ENCODE data around the gene CYP26B1. TPM values are rescaled to one million over a fixed set of nuclear protein-coding genes. Genes with fewer than 3 reads are reported as not detected.
A peak's percentile ranks its signal among the peaks of the same experiment; 100 is the strongest.

CYP26B1 gene
- total RNA-seq, 1 donor from 2014 or later, result not detected

DNA sequence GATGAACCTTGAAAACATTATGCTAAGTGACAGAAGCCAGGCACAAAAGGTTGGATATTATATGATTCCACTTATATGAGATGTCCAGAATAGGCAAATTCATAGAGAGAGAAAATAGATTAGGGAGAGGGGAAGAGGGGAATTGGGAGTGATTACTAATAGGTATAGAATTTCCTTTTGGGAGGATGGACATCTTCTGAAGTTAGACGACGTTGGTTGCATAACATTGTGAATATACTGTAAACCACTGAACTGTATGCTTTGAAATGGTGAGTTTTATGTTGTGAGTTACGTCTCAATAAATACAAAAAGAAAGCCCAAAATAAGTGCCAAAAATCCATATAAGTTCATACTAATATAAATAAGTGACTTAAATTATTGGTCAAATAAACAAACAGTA, 18.6 kb upstream of the CYP26B1 start:
- no peak overlapping the region for H3K4me3 Mint-ChIP-seq
- intact Hi-C loops (cut with micrococcal nuclease), result no loop called here
- no peaks in the 10 kb centered on the region for H3K9me3 Mint-ChIP-seq
- DNase-seq, result no peak
- H3K27ac Mint-ChIP-seq, result no peak overlapping the region
- H3K27me3 Mint-ChIP-seq, result peaks cover 13% of the 10 kb centered on the region
- no peaks in the 10 kb centered on the region for H3K36me3 Mint-ChIP-seq (ENCODE audit: low read depth)
- no peaks in the 10 kb centered on the region for H3K4me1 Mint-ChIP-seq

DNA sequence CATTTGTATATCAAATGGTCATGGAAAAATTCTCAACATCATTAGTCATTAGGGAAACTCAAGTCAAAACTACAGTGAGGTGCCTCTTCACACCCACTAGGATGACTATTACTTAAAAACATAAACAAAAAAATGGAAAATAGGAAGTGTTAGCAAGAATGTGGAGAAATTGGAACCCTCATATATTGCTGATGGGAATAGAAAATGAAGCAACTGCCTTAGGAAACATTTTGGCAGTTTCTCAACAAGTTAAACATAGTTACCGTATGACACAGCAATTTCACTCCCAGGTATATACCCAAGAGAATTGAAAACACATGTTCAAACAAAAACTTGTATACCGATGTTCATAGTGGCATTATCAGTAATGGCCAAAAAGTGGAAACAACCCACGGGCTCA, 18.1 kb upstream of the CYP26B1 start:
- DNase-seq, result no peak
- Mint-ChIP-seq H3K9me3 (no peaks in the 10 kb centered on the region), H3K36me3 (ENCODE audit: low read depth) (no peaks in the 10 kb centered on the region), H3K27me3 (peaks cover 13% of the 10 kb centered on the region), H3K4me3 (no peak overlapping the region), H3K27ac (no peak overlapping the region), H3K4me1 (no peaks in the 10 kb centered on the region)
- intact Hi-C loops (cut with micrococcal nuclease), result no loop called here

DNA sequence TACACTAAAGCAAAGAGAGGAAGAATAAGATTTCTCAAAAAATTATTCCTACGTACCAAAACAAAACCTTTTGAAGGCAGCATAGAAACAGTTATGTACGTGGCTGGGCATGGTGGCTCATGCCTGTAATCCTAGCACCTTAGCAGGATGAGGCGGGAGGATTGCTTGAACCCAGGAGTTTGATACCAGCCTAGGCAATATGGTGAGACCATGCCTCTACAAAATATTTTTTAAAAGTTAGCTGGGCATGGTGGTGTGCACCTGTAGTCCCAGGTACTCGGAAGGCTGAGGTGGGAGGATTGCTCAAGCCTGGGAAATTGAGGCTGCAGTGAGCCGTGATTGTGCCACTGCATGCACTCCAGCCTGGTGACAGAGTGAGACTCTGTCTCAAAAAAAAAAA, 14.9 kb upstream of the CYP26B1 start:
- Mint-ChIP-seq H3K4me3 (no peak overlapping the region), H3K36me3 (ENCODE audit: low read depth) (no peaks in the 10 kb centered on the region)
- intact Hi-C loops (cut with micrococcal nuclease), result no loop called here

DNA sequence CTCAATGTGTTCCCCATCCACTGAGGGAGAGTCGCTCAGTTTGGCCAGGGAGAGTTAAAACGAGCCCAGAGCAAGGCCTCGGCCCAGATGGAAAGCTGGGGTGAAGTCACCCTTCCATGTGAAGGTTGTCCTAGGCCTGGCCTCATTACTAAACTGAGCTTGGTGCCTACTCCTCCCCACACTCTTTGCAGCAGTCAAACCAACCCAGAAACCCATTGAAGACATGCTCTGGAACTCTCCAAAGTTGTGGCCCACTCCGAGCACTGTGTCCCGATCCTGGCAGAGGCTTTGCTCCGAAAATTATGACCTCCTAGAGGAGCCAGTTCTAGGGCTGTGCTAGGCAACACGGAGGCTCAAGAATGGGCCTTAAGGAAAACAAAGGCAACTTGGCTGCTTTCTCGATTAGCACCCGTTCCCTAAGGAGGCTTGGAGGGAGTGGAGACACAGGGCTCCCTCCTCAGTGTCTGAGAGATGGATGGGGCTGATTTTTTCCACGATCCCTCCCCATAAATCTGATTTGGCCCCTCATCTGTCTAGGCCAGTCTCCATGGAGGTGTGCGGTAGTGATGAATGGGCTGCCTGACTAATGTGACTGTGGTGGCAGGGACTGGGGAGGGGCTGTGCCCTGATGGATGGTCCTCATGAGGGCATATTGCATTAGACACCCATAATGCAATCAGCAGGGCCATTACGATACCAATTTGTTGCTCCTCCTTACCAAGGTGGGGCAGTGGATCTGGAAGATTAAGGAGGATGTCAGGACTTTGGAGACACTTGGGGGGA, 11.7 kb upstream of the CYP26B1 start:
- Mint-ChIP-seq H3K36me3 (ENCODE audit: low read depth) (no peaks in the 10 kb centered on the region), H3K4me1 (no peaks in the 10 kb centered on the region), H3K4me3 (no peak overlapping the region), H3K9me3 (no peaks in the 10 kb centered on the region), H3K27ac (no peak overlapping the region), H3K27me3 (peaks cover 9% of the 10 kb centered on the region)
- no peak for DNase-seq
- intact Hi-C loops (cut with micrococcal nuclease), result no loop called here

More for the DNA sequence above, 14.9 kb upstream of the CYP26B1 start:
- Mint-ChIP-seq H3K27ac (no peak overlapping the region), H3K27me3 (peaks cover 11% of the 10 kb centered on the region), H3K9me3 (no peaks in the 10 kb centered on the region), H3K4me1 (no peaks in the 10 kb centered on the region)
- peak; percentile 4 for DNase-seq

DNA sequence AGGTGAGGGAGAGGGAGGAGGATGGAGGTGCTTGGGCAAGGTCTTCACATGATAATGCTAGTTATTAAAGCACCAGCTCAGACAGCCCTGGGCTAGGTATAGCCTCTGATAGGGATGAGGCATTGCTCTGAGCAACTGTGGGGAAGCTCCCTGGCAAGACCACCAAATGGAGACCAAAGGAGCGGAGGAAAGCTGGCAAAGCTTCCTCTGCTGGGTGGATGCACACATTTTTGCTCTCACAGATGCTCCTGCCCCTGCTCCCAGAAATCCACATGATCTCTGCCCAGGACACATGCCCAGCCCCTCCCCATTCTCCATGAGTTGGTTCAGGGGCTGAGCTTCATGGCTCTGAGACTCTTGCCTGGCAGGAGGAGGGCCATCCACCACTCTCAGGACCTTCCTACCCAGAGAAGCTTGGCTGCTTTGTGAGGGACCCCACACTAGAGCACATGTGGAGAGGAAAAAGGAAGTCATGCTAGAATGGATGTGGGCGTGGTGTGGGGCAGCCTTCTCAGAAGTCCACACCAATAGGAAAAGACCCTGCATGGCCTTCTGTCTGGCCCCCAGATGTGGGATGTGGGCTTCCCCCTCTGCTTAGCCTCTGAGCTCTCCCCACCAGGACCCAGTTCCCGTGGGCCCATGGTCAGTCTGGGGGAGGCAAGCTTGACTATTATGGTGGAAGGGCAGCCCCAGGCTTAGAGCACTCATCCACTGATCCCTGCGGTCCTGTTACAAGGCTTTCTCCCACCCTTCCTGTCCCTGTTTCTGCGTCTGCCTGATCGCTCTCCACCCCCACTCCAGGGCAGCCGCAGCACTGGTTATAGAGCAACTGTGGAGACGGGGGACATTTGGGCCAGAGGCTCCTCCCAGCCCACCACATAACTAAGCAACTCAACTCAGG, 10.5 kb upstream of the CYP26B1 start:
- H3K9me3 Mint-ChIP-seq, result no peaks in the 10 kb centered on the region
- no peaks in the 10 kb centered on the region for H3K36me3 Mint-ChIP-seq (ENCODE audit: low read depth)
- H3K27me3 Mint-ChIP-seq, result peaks cover 9% of the 10 kb centered on the region
- no peaks in the 10 kb centered on the region for H3K4me1 Mint-ChIP-seq
- H3K4me3 Mint-ChIP-seq, result no peak overlapping the region
- DNase-seq, result no peak
- H3K27ac Mint-ChIP-seq, result no peak overlapping the region
- intact Hi-C loops (cut with micrococcal nuclease), result no loop called here

DNA sequence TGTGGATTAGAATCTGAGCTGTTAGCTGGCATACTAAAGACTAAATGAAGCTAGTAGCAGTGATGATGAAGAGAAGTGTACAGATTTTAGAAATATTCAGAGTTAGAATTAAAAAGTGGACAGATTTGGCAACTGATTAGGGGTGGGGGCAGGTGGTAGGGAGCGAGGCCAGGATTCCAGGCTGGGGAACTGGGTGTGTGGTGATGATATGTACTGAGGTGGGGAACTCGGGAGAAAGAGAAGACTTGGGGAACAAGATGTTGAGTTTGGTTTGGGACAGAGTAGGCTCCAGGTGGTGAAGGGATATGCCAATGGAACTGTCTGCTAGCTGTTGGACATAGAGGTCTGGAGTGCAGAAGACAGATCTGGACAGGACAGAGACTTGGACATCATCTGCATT, 9.2 kb upstream of the CYP26B1 start:
- Mint-ChIP-seq H3K4me1 (no peaks in the 10 kb centered on the region), H3K27ac (no peak overlapping the region), H3K36me3 (ENCODE audit: low read depth) (no peaks in the 10 kb centered on the region), H3K4me3 (no peak overlapping the region), H3K9me3 (no peaks in the 10 kb centered on the region), H3K27me3 (peaks cover 5% of the 10 kb centered on the region)
- DNase-seq, result no peak
- intact Hi-C loops (cut with micrococcal nuclease), result no loop called here

DNA sequence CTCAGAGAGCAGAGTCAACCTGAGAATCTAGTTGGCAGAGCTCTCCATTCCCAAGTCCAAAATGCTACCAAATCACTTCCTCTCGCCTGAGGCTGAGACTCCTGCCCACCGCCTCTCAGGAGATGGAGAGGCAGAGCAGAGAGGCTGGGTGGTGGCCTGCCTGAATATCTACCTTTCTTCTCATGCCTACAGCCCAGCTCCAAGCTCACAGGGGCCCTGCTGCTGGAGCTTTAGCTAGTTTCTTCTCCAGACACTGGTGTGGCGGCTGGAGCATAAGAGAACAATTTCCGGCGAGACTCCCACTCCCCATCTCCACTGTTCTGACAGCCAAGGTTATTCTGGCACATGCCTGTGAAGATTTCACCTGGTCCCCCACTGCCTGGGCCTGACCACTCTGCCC, 8.1 kb upstream of the CYP26B1 start:
- H3K36me3 Mint-ChIP-seq (ENCODE audit: low read depth), result no peaks in the 10 kb centered on the region
- H3K27ac Mint-ChIP-seq, result no peak overlapping the region
- H3K9me3 Mint-ChIP-seq, result no peaks in the 10 kb centered on the region
- peaks cover 9% of the 10 kb centered on the region for H3K27me3 Mint-ChIP-seq
- no peaks in the 10 kb centered on the region for H3K4me1 Mint-ChIP-seq
- DNase-seq, result no peak
- no peak overlapping the region for H3K4me3 Mint-ChIP-seq
- intact Hi-C loops (cut with micrococcal nuclease), result no loop called here

DNA sequence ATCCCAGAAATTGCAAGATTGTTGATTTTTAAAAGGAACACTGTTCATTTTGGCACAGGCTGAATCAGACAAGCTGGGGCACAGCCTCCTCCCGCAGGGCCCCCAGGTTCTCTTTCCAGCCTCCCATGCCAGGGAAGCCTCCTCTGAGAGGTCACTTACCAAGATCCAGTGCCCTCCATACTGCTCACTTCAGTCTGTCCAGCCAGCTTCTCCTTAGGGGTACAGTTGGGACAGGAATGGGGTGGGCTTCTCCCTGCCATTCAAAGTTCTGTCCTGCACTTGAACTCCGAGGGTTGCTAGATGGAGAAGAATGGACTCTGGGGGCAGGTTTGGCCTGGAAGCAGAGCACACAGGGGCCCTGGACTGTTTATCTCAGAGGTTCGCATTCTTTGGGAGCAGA, 7.5 kb upstream of the CYP26B1 start:
- intact Hi-C loops (cut with micrococcal nuclease), result no loop called here
- H3K4me1 Mint-ChIP-seq, result peaks cover 2% of the 10 kb centered on the region
- no peak overlapping the region for H3K4me3 Mint-ChIP-seq
- H3K9me3 Mint-ChIP-seq, result no peaks in the 10 kb centered on the region
- H3K27me3 Mint-ChIP-seq, result peaks cover 14% of the 10 kb centered on the region
- no peak for DNase-seq
- H3K36me3 Mint-ChIP-seq (ENCODE audit: low read depth), result peaks cover 1% of the 10 kb centered on the region
- no peak overlapping the region for H3K27ac Mint-ChIP-seq

DNA sequence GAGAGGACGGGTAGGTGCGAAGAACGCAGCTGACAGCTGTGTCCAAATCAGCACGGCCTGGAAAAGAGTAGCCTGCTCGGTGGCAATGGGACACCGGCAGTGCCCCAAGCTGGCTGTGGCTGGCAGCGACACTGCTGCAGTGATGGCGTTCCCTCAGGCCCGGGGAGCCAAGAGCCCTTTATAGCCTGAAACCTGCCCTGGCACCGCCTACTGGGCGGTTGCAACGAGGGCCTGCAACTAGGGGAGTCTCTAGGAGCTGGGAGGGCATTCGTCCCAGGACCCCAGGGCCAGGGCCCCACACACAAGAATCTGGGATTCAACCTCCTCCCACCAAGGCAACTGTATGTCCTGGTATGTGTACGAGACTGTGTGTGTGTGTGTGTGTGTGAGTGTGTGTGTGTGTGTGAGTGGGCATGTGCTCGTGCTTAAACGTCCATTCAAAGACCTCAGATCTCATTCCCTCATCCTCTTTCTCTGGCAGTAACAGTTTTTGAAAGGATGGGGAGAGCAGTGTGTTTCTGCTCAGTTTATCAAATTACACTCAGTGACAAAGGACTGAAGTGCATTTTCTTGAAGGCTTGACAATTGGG, 6.8 kb upstream of the CYP26B1 start:
- Mint-ChIP-seq H3K4me3 (no peak overlapping the region), H3K4me1 (peaks cover 8% of the 10 kb centered on the region), H3K36me3 (ENCODE audit: low read depth) (peaks cover 3% of the 10 kb centered on the region), H3K9me3 (no peaks in the 10 kb centered on the region), H3K27me3 (peaks cover 21% of the 10 kb centered on the region), H3K27ac (no peak overlapping the region)
- DNase-seq, result no peak
- intact Hi-C loops (cut with micrococcal nuclease), result no loop called here

DNA sequence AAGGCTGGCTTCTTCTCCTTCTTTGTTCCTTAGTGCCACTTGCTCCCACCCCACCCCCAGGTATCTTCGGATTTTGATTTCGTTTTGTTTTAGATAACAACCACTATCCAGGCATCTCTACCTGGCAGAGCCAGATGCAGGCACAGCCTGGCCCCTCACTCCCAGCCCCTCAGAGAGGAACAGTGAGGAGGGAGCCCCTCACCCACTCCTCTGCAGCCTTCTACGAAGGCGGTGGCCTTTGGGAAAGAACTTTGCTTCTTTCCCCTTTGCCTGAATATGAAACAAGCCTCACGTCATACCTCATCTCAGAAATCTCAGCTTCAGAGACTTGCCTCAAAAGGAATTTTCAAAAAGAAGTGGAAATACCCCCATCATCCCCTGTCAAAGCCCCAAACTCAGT, 6.3 kb upstream of the CYP26B1 start:
- no peak for DNase-seq
- Mint-ChIP-seq H3K4me1 (peaks cover 12% of the 10 kb centered on the region), H3K27ac (no peak overlapping the region), H3K36me3 (ENCODE audit: low read depth) (peaks cover 3% of the 10 kb centered on the region), H3K4me3 (no peak overlapping the region), H3K27me3 (peaks cover 27% of the 10 kb centered on the region), H3K9me3 (no peaks in the 10 kb centered on the region)
- intact Hi-C loops (cut with micrococcal nuclease), result no loop called here

DNA sequence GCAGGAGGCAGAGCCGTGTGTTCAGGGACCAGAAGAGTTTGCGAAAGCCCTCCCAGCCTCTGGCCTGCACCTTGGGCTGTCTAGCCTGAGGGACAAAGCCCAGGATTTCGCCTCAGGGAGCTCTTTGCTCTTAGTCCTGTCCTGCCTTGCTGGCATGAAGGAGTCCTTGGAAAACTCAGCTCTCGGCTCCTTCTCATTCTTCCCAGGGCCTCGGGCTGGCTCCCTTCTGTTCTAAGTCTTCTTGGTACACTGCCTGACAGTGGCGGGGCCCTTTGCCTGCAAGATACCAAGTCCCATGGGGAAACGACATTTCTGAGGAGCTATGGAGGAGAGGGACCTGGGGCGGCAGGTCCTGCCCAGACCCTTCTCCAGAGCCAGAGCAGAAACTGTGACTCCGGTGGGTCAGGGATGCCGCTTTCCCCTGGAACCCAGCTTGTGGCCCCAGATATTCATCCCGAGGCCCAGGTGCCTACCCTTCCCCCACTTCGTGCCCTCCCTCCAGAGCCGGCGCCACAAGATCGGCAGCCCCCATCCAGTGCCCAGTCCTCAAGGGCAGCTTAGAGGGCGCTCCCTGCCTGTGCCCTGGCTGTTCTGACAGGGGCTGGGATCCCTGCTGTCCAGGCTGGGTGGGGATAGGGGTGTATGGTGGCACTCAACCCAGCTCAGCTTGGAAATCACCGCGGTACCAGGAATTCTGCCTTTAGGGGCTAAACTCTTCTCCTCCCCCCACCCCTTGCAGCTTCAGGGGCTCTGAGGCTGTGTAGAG, 5.5 kb upstream of the CYP26B1 start:
- DNase-seq, result no peak
- Mint-ChIP-seq H3K27ac (no peak overlapping the region), H3K27me3 (peaks cover 29% of the 10 kb centered on the region), H3K4me1 (peaks cover 15% of the 10 kb centered on the region), H3K36me3 (ENCODE audit: low read depth) (peaks cover 3% of the 10 kb centered on the region), H3K4me3 (no peak overlapping the region), H3K9me3 (no peaks in the 10 kb centered on the region)
- intact Hi-C loops (cut with micrococcal nuclease), result no loop called here

DNA sequence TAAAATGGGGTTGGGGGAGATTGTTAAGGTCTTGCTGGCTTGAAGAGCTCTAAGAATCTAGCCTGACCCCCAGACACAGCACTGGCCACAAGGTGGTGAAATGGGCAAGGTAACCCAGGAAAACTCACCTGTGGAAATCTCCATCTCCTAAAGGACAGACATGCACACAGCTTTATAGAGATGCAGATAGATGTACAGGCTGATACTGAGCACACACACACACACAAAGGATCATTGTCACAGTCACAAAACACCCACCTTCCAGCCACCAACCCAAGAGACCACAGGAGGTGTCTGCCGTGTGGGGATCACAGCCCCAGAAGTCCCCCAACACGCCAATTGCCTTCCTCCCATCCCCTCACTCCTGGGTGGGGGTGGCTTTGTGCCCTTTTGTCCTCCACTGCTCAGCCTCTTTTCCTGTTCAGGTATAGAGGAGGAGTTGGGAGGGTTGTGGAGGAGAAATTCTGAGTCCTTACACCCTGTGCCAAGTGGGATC, 3.2 kb upstream of the CYP26B1 start:
- peaks cover 9% of the 10 kb centered on the region for H3K36me3 Mint-ChIP-seq (ENCODE audit: low read depth)
- DNase-seq, result no peak
- H3K9me3 Mint-ChIP-seq, result peaks cover 6% of the 10 kb centered on the region
- intact Hi-C loops (cut with micrococcal nuclease), result loop anchor here (1.0 to 2.0 kb wide), 3 partner anchors 227 to 603 kb away; no protein-coding TSS in a partner anchor
- peaks cover 42% of the 10 kb centered on the region for H3K27me3 Mint-ChIP-seq
- peaks cover 19% of the 10 kb centered on the region for H3K4me1 Mint-ChIP-seq
- no peak overlapping the region for H3K27ac Mint-ChIP-seq
- no peak overlapping the region for H3K4me3 Mint-ChIP-seq

DNA sequence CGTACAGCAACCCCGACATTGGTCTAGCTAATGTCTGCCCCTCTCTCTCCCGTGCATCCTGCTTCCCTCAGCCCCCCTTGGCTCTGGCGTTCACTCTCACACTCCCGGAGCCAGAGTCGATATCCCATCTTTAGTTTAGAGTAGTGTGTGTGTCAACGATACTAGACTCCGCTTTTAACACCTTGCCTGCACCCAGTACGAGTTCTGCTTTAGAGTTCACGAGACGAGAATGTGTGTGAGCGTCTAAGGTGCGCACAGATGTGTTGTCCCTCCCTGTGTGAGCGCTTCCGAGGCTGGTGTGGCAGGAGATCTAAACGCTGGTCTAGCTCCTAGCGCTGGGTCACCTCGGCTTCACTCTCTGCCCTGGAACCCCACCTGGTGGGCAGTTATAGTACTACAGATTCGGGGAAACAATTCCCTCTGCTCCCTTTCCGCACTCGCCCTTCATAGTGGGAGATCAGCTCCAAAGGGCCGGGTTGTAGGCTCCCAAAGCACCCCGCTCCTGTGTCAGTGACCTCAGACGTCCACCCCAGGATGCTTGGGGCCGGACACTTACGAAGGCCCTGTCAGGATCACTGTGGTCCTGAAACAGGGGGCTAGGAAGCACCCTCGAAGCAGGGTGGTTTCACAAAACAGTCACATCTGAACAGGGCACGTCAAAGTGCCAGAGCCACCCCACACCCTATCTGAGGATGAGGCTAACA, 2.6 kb upstream of the CYP26B1 start:
- Mint-ChIP-seq H3K27me3 (peaks cover 48% of the 10 kb centered on the region), H3K4me3 (peak overlapping the region; percentile 69), H3K9me3 (peaks cover 6% of the 10 kb centered on the region), H3K4me1 (peaks cover 21% of the 10 kb centered on the region), H3K27ac (peak overlapping the region; percentile 63), H3K36me3 (ENCODE audit: low read depth) (peaks cover 9% of the 10 kb centered on the region)
- peak; percentile 89 for DNase-seq
- intact Hi-C loops (cut with micrococcal nuclease), result loop anchor here (1.0 to 2.0 kb wide), 3 partner anchors 226 to 602 kb away; no protein-coding TSS in a partner anchor

Measured in activated CD4-positive, alpha-beta T cell treated with anti-CD3 and anti-CD28 coated beads, Interleukin-2, amount 10 ng/mL, durations not matched to agents 24 days and 14 days (primary cell).